GM19455 (cell line): ENCODE measurements around the gene TAMALIN.

Experiments used
- ATAC-seq: cut with Tn5 transposase; IDR thresholded peaks from one replicate; pipeline ENCODE4 v1.9.1; 2021; ENCODE audit not compliant: unreplicated experiment

The TAMALIN gene

GRCh38 chr12:51980809-51981127, 26.0 kb upstream of the TAMALIN start:
- no peak for ATAC-seq

GRCh38 chr12:51984657-51985056, 22.1 kb upstream of the TAMALIN start:
- no peak for ATAC-seq

GRCh38 chr12:51985154-51985835, 21.5 kb upstream of the TAMALIN start:
- ATAC-seq, result no peak

GRCh38 chr12:51986834-51987233, 19.9 kb upstream of the TAMALIN start:
- ATAC-seq, result no peak

GRCh38 chr12:51992246-51992645, 14.5 kb upstream of the TAMALIN start:
- ATAC-seq, result no peak

GRCh38 chr12:51994539-51994820, 12.3 kb upstream of the TAMALIN start:
- ATAC-seq, result no peak

GRCh38 chr12:51994959-51995358, 11.8 kb upstream of the TAMALIN start:
- no peak for ATAC-seq

- ATAC-seq, result no peak
These were observed 9.6 kb upstream of the TAMALIN start for GRCh38 chr12:51997136-51997535.

GRCh38 chr12:52003016-52003550, 3.7 kb upstream of the TAMALIN start:
- no peak for ATAC-seq

GRCh38 chr12:52003591-52003990, 3.2 kb upstream of the TAMALIN start:
- no peak for ATAC-seq

GRCh38 chr12:52004042-52004648, 2.6 kb upstream of the TAMALIN start:
- ATAC-seq, result no peak

- ATAC-seq, result no peak
These were observed 1.4 kb upstream of the TAMALIN start for GRCh38 chr12:52005218-52005902.

- no peak for ATAC-seq
These were observed 643 bp upstream of the TAMALIN start for GRCh38 chr12:52005903-52006703.

GRCh38 chr12:52007158-52007921, 594 bp downstream of the TAMALIN start:
- no peak for ATAC-seq

- no peak for ATAC-seq
These were observed 1.3 kb downstream of the TAMALIN start for GRCh38 chr12:52007982-52008510.

- ATAC-seq, result no peak
These were observed 2.5 kb downstream of the TAMALIN start for GRCh38 chr12:52009081-52009751.

- no peak for ATAC-seq
These were observed 3.4 kb downstream of the TAMALIN start for GRCh38 chr12:52010152-52010622.

GRCh38 chr12:52010692-52011601, 4.2 kb downstream of the TAMALIN start:
- no peak for ATAC-seq
